Epithelial cell of esophagus (primary cell): ENCODE results near the gene CPLX1.

Experiments used
- DNase-seq: peaks from one replicate; pipeline ENCODE4 v3.0.0; 2010; ENCODE audit warnings: low read depth
- H3K4me3 ChIP-seq: 2 replicates; pipeline ENCODE4 v1.5.1; 2011; ENCODE audit warnings: mild to moderate bottlenecking, low read length, control low read depth
- TF ChIP-seq, protein P1 (sequence below): IDR thresholded peaks from 2 replicates; pipeline ENCODE4 v1.5.1; 2011; ENCODE audit warnings: low read depth, mild to moderate bottlenecking, low read length, control low read depth, inconsistent platforms; ENCODE audit not compliant: insufficient read depth; ENCODE audit errors: missing control alignments

The CPLX1 gene

GRCh38 chr4:833731-834367 lies 7.9 kb upstream of the CPLX1 start:
- DNase-seq = no peak
- TF ChIP-seq, protein P1, sequence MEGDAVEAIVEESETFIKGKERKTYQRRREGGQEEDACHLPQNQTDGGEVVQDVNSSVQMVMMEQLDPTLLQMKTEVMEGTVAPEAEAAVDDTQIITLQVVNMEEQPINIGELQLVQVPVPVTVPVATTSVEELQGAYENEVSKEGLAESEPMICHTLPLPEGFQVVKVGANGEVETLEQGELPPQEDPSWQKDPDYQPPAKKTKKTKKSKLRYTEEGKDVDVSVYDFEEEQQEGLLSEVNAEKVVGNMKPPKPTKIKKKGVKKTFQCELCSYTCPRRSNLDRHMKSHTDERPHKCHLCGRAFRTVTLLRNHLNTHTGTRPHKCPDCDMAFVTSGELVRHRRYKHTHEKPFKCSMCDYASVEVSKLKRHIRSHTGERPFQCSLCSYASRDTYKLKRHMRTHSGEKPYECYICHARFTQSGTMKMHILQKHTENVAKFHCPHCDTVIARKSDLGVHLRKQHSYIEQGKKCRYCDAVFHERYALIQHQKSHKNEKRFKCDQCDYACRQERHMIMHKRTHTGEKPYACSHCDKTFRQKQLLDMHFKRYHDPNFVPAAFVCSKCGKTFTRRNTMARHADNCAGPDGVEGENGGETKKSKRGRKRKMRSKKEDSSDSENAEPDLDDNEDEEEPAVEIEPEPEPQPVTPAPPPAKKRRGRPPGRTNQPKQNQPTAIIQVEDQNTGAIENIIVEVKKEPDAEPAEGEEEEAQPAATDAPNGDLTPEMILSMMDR = no peak
- H3K4me3 ChIP-seq = no peak overlapping the region

- TF ChIP-seq, protein P1 = no peak
- no peak for DNase-seq
- H3K4me3 ChIP-seq = no peak overlapping the region
These were observed 7.2 kb upstream of the CPLX1 start for GRCh38 chr4:833156-833555.

GRCh38 chr4:832536-832935 lies 6.6 kb upstream of the CPLX1 start:
- TF ChIP-seq, protein P1 = no peak
- no peak for DNase-seq
- H3K4me3 ChIP-seq = no peak overlapping the region

DNA sequence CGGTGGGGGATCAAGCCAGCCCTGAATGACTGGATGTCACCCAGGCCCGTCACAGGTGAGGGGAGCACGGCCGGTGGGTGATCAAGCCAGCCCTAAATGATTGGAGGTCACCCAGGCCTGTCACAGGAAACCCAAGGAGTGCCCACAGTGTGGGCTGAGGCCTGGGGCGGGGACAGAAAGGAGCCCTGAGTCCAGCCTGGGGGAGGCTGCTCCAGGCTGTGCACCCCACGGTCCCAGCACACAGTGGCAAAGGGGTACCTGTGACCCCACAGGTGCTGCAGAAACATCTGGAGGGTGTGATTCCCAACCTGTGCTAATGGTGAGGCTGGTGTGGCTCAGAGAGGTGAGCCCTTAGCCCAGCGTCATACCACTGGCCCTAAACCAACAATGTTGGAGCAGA lies 6.2 kb upstream of the CPLX1 start:
- TF ChIP-seq, protein P1 = no peak
- DNase-seq = no peak
- H3K4me3 ChIP-seq = no peak overlapping the region

DNA sequence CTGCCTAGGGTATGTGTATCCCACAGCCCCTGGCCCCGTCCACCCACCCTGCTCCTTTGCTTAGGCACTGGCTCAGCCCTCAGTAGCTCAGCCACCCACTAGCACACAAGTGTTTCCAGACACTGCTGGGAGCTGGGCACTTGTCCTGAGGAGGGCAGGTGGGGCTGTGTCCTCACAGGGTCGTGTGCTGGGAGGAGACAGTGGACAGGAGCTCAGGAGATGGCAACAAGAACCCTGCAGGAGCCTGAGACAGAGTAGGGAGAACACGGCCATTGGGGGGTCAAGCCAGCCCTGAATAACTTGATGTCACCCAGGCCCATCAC lies 5.5 kb upstream of the CPLX1 start:
- TF ChIP-seq, protein P1 = no peak
- DNase-seq = no peak
- H3K4me3 ChIP-seq = no peak overlapping the region

DNA sequence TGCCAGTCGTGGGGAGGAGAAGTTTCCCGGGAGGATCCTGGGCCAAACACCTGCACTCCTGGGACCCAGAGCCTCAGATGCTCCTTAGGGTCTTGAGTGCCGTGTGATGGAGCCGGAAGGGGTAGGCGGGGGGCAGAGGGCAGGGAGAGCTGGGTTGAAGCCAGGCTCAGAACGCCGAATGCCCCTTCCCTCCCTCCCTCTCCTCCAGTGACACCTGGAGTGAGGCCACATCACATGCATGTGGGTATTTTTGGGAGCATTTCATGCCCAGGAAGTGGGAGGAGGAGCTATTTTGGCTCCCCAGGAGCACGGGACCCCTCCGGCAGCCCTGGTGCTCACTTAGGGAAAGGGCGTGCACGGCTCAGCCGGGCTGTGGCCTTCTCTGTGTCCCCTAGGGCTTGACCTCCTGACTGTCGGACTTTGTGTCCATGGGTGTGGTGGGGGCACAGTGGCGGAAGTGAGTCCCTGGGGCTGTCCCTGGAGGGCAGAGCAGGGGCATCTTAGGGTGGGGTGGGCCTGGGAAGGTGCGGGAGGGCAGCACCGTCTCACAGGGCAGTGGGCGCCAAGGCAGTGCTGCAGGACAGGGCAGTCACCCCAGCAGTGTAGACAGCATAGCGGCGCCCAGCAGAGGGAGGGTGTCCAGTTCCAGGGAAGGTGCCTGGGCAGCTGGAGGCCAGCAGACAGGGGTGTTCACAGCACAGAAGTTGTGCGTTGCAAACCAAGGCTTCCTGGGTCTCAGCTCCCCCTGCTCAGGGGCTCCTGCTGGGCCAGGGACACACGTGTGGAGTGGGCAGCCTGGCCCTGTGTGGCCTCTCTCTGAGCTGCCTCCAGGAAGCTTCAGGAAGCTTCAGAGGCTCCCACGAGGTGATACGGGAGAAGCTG lies 4.9 kb upstream of the CPLX1 start:
- TF ChIP-seq, protein P1 = no peak
- H3K4me3 ChIP-seq = no peak overlapping the region
- no peak for DNase-seq
